ENCODE data around the gene ZFYVE19.

DNA sequence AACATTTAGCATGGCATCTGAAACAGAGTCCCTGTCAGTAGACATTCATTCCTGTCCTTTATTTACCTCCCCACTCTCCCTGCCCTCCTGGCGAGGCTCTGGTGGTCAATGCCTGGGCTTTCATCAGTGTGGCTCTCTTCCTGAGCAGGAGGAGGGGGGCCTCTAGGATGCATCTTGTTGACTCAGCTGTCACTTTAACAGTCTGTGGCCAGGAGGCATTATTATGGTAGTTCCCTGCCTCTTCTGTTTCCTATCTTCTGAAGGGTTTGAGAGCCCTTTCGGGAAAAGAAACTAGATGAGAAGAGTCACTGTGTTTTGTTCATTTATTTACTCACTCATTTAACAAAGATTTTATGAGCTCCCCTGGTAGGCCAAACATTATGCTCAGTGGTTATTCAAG lies 24.0 kb downstream of the ZFYVE19 start:
- TF ChIP-seq, protein P1, sequence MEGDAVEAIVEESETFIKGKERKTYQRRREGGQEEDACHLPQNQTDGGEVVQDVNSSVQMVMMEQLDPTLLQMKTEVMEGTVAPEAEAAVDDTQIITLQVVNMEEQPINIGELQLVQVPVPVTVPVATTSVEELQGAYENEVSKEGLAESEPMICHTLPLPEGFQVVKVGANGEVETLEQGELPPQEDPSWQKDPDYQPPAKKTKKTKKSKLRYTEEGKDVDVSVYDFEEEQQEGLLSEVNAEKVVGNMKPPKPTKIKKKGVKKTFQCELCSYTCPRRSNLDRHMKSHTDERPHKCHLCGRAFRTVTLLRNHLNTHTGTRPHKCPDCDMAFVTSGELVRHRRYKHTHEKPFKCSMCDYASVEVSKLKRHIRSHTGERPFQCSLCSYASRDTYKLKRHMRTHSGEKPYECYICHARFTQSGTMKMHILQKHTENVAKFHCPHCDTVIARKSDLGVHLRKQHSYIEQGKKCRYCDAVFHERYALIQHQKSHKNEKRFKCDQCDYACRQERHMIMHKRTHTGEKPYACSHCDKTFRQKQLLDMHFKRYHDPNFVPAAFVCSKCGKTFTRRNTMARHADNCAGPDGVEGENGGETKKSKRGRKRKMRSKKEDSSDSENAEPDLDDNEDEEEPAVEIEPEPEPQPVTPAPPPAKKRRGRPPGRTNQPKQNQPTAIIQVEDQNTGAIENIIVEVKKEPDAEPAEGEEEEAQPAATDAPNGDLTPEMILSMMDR (IDR thresholded peaks at IDR 0.05; ENCODE audit: low read depth, low read length), result no peak
- no peak for TF ChIP-seq POLR2A (IDR thresholded peaks at IDR 0.05; ENCODE audit: extremely low read depth, insufficient read length)
- no peak for TF ChIP-seq MAX (IDR thresholded peaks at IDR 0.05; ENCODE audit: low read depth, low read length)
- no peak for TF ChIP-seq MYC (IDR thresholded peaks at IDR 0.05; ENCODE audit: low read depth, low read length)
